Hepatocyte (in vitro differentiated cells): ENCODE data around the gene PUM2.

Experiments used
- CTCF ChIP-seq: fragments of 200-600 bp; sonication (generic); IDR thresholded peaks from 2 replicates; pipeline ENCODE4 v1.5.1; 2016; ENCODE audit warnings: antibody characterized with exemption, mild to moderate bottlenecking; ENCODE audit not compliant: poor library complexity
- EZH2 ChIP-seq: fragments of 200-600 bp; sonication (generic); IDR thresholded peaks from 2 replicates; pipeline ENCODE4 v1.6.1; 2016; ENCODE audit warnings: antibody characterized with exemption, mild to moderate bottlenecking, borderline replicate concordance
- EZH2phosphoT487 ChIP-seq: fragments of 200-600 bp; sonication (generic); IDR thresholded peaks from one replicate; pipeline ENCODE4 v1.6.1; 2018; ENCODE audit warnings: antibody characterized with exemption, mild to moderate bottlenecking, low read depth, moderate library complexity; ENCODE audit not compliant: unreplicated experiment, severe bottlenecking

- TF ChIP-seq EZH2phosphoT487 (no peak), CTCF (no peak), EZH2 (no peak)
Observed at GRCh38 chr2:20334605-20335203, 15.9 kb downstream of the PUM2 start.
